Ascending aorta (tissue), 2 donors: ENCODE measurements around the gene NDUFAF5. TPM values are rescaled to one million over a fixed set of nuclear protein-coding genes. Genes with fewer than 3 reads are reported as not detected.

Source experiments
- DNase-seq, 2 donors: peaks; one replicate each; pipeline ENCODE4 v3.0.0-alpha.2; 2019; ENCODE audit warnings: low spot score in 2 of 2
- H3K27ac ChIP-seq, 2 donors: fragments of 200-600 bp; sonication (generic); one replicate each; pipeline ENCODE4 v1.5.1; 2016 to 2017; ENCODE audit warnings: mild to moderate bottlenecking in 1 of 2
- H3K27me3 ChIP-seq: fragments of 200-600 bp; sonication (generic); one replicate; pipeline ENCODE4 v1.5.1; 2017
- H3K36me3 ChIP-seq, 2 donors: fragments of 200-600 bp; sonication (generic); one replicate each; pipeline ENCODE4 v1.5.1; 2016
- H3K4me1 ChIP-seq, 2 donors: fragments of 200-600 bp; sonication (generic); one replicate each; pipeline ENCODE4 v1.5.1; 2016 to 2017; ENCODE audit warnings: mild to moderate bottlenecking in 1 of 2
- H3K4me3 ChIP-seq, 2 donors: fragments of 200-600 bp; sonication (generic); one replicate each; pipeline ENCODE4 v1.5.1; 2016 to 2017; ENCODE audit warnings: mild to moderate bottlenecking in 1 of 2
- H3K9me3 ChIP-seq, 2 donors: fragments of 200-600 bp; sonication (generic); one replicate each; pipeline ENCODE4 v1.5.1; 2016
- intact Hi-C: fragments of 100-400 bp; cut with DNase I; formaldehyde crosslinking; loops from one replicate; pipeline ENCODE4 v1.15.1; 2023
- total RNA-seq: library from RNA; depleted of rRNA; stranded (reverse); fragments of >200 nt; gene quantifications from one replicate; pipeline ENCODE4 v1.1.0, GENCODE V29; 2016
- TF ChIP-seq, protein P1 (sequence below), 3 experiments: fragments of 200-600 bp in 2 of 3; fragments of 450-650 bp in 1 of 3; sonication (generic) in 2 of 3; IDR thresholded peaks; one replicate each; pipeline ENCODE4 v1.5.1; 2016 to 2019; ENCODE audit warnings: antibody characterized with exemption in 3 of 3, mild to moderate bottlenecking in 1 of 3, moderate library complexity in 1 of 3

The NDUFAF5 gene
- total RNA-seq, 1 donor from 2014 or later: 84.3 TPM

- no peak for DNase-seq
- Histone ChIP-seq H3K27me3 (no peaks in the 10 kb centered on the region), H3K27ac (no peak overlapping the region), H3K36me3 (no peaks in the 10 kb centered on the region), H3K9me3 (no peaks in the 10 kb centered on the region), H3K4me1 (no peaks in the 10 kb centered on the region), H3K4me3 (no peak overlapping the region)
- TF ChIP-seq, protein P1, sequence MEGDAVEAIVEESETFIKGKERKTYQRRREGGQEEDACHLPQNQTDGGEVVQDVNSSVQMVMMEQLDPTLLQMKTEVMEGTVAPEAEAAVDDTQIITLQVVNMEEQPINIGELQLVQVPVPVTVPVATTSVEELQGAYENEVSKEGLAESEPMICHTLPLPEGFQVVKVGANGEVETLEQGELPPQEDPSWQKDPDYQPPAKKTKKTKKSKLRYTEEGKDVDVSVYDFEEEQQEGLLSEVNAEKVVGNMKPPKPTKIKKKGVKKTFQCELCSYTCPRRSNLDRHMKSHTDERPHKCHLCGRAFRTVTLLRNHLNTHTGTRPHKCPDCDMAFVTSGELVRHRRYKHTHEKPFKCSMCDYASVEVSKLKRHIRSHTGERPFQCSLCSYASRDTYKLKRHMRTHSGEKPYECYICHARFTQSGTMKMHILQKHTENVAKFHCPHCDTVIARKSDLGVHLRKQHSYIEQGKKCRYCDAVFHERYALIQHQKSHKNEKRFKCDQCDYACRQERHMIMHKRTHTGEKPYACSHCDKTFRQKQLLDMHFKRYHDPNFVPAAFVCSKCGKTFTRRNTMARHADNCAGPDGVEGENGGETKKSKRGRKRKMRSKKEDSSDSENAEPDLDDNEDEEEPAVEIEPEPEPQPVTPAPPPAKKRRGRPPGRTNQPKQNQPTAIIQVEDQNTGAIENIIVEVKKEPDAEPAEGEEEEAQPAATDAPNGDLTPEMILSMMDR (IDR thresholded peaks at IDR 0.05): no peak
- intact Hi-C loops: no loop called here
Measured at GRCh38 chr20:13858439-13858838, 73.6 kb downstream of the NDUFAF5 start.

DNA sequence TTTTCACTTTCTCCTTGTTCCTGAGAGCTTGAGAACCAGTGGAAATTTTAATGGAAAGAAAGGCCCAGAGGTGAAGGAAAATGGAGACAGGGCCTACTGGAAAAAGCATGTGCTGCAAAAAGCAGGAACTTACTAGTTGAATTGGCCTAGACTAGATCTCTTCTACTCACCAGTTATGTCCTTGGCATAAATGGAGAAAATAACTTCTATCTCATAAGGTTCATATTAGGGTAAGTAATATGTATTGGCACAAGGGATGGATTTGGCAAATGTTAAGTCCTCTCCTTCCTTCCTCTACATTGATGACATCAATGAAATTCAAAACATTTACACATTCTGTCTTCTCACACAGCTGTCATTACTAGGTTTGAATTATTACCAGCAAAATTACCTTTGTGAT lies 74.0 kb downstream of the NDUFAF5 start:
- intact Hi-C loops: no loop called here
- DNase-seq: no peak
- no peaks in the 10 kb centered on the region for H3K9me3 ChIP-seq
- H3K4me1 ChIP-seq: no peaks in the 10 kb centered on the region
- TF ChIP-seq, protein P1 (IDR thresholded peaks at IDR 0.05): no peak
- H3K36me3 ChIP-seq: no peaks in the 10 kb centered on the region
- H3K4me3 ChIP-seq: no peak overlapping the region
- no peak overlapping the region for H3K27ac ChIP-seq
- no peaks in the 10 kb centered on the region for H3K27me3 ChIP-seq

DNA sequence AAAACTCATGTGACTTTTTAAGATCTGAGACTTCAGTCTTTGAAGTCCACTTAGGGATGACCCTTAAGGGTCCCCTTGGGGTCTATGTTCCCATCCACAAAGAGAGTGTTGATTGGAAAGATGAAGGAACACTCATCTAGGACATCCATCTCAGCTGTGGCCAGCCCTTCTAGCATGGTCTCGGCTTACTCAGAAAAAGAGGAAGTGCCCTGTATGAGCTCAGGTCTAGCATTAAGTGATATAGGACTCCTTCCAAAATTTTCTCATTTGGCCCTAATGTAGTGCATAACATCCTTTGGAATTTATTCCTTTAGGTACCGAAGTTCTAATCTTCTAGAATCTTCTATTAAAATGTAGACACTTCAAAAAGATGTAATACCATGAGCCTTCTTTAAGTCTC lies 77.4 kb downstream of the NDUFAF5 start:
- intact Hi-C loops: no loop called here
- H3K27ac ChIP-seq: no peak overlapping the region

GRCh38 chr20:13863244-13863643 lies 78.4 kb downstream of the NDUFAF5 start:
- TF ChIP-seq, protein P1 (IDR thresholded peaks at IDR 0.05): no peak
- H3K4me1 ChIP-seq: peaks cover 5 to 10% of the 10 kb centered on the region in 2 donors
- no peak overlapping the region for H3K4me3 ChIP-seq
- H3K36me3 ChIP-seq: no peaks in the 10 kb centered on the region
- no peak for DNase-seq
- intact Hi-C loops: no loop called here
- H3K27me3 ChIP-seq: no peaks in the 10 kb centered on the region
- H3K27ac ChIP-seq: no peak overlapping the region
- H3K9me3 ChIP-seq: no peaks in the 10 kb centered on the region

More for the DNA sequence above, 77.4 kb downstream of the NDUFAF5 start:
- no peaks in the 10 kb centered on the region for H3K27me3 ChIP-seq
- DNase-seq: no peak
- TF ChIP-seq, protein P1 (IDR thresholded peaks at IDR 0.05): no peak
- H3K4me3 ChIP-seq: no peak overlapping the region
- no peaks in the 10 kb centered on the region for H3K9me3 ChIP-seq
- H3K4me1 ChIP-seq: peaks cover 4 to 5% of the 10 kb centered on the region in 2 donors
- H3K36me3 ChIP-seq: no peaks in the 10 kb centered on the region

DNA sequence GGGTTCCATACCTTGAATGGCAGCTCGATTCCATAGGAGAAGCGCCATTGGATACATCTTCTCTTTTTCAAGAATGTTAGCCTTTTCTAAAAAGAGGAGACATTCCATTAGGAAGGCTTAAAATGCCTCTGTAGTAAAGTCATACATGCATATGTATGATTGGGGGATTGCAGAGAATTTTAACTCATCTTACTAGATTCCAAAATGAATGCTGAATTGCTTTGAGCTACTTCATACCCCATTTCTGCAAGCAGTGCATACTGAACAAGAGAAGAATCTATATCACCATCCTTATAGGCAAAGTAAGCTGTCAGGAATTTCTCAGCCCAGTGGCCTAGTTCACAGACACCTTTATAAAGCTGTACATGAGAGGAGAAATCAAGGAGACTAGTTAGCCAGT lies 80.3 kb downstream of the NDUFAF5 start:
- no peak for DNase-seq
- Histone ChIP-seq H3K4me1 (peaks cover 9 to 13% of the 10 kb centered on the region in 2 donors), H3K9me3 (no peaks in the 10 kb centered on the region), H3K27me3 (no peaks in the 10 kb centered on the region), H3K27ac (peak overlapping the region; percentile 45 to 79), H3K36me3 (no peaks in the 10 kb centered on the region), H3K4me3 (no peak overlapping the region)
- TF ChIP-seq, protein P1 (IDR thresholded peaks at IDR 0.05): no peak
- intact Hi-C loops: no loop called here

- Histone ChIP-seq H3K27me3 (no peaks in the 10 kb centered on the region), H3K9me3 (no peaks in the 10 kb centered on the region), H3K4me1 (peaks cover 9 to 16% of the 10 kb centered on the region in 2 donors), H3K27ac (peak overlapping the region; percentile 45 to 79), H3K4me3 (no peak overlapping the region), H3K36me3 (no peaks in the 10 kb centered on the region)
- TF ChIP-seq, protein P1 (IDR thresholded peaks at IDR 0.05): no peak
- intact Hi-C loops: no loop called here
- no peak for DNase-seq
Measured at GRCh38 chr20:13865791-13866351, 81.0 kb downstream of the NDUFAF5 start.
